Left lung (tissue), 14 donors: ENCODE measurements around the gene LRRN1. TPM values are rescaled to one million over a fixed set of nuclear protein-coding genes. Genes with fewer than 3 reads are reported as not detected.
A peak's percentile ranks its signal among the peaks of the same experiment; 100 is the strongest.

ENCODE experiments used
- ATAC-seq: fragments of 200-7000 bp; cut with Tn5 transposase; one replicate; pipeline ENCODE4 v1.9.1; 2020; ENCODE audit warnings: moderate library complexity
- DNase-seq, 4 donors: peaks; one replicate each; pipeline ENCODE4 v3.0.0-alpha.2; 2013 to 2020
- H3K27ac ChIP-seq, 2 donors: fragments of 200-600 bp; sonication (generic) in 1 of 2; one replicate each; pipeline versions ENCODE4 v1.5.0 to v1.8.0; 2020 to 2021
- H3K27me3 ChIP-seq, 2 donors: fragments of 200-600 bp; sonication (generic) in 1 of 2; one replicate each; pipeline versions ENCODE4 v1.5.0 to v1.8.0; 2020 to 2021
- H3K36me3 ChIP-seq, 2 donors: fragments of 200-600 bp; sonication (generic) in 1 of 2; one replicate each; pipeline versions ENCODE4 v1.5.0 to v1.8.0; 2020 to 2021
- H3K4me1 ChIP-seq, 2 donors: fragments of 200-600 bp; one replicate each; pipeline ENCODE4 v1.8.0; 2021
- H3K4me3 ChIP-seq, 2 donors: fragments of 200-600 bp; sonication (generic) in 1 of 2; one replicate each; pipeline versions ENCODE4 v1.5.0 to v1.8.0; 2020 to 2021; ENCODE audit warnings: mild to moderate bottlenecking in 1 of 2
- H3K9me3 ChIP-seq, 2 donors: fragments of 200-600 bp; sonication (generic) in 1 of 2; one replicate each; pipeline versions ENCODE4 v1.5.0 to v1.8.0; 2020 to 2021
- intact Hi-C, 2 donors: fragments of 100-400 bp; cut with DNase I; formaldehyde crosslinking; loops; one replicate each; pipeline versions ENCODE4 v1.11.2 to v1.14.2; 2022
- long read RNA-seq, 12 donors: library from polyadenylated mRNA in 2 of 12; unstranded in 2 of 12; transcript quantifications; one replicate each; pipeline ENCODE4 v2.0.0 and lab custom pipeline, GENCODE V29; 2019 to 2026
- polyA plus RNA-seq, 6 donors: library from polyadenylated mRNA; unstranded; fragments of 120-200 nt; gene quantifications; one replicate each; pipeline ENCODE4 v1.2.1, GENCODE V29; 2013; ENCODE audit not compliant: insufficient read length in 6 of 6
- total RNA-seq, 2 donors: library from RNA; stranded (reverse); fragmentation: NEBNext Ultra II Directional; extraction: Animal tissue kit (Norgen Biotek cat#: 25700); gene quantifications; one replicate each; pipeline ENCODE4 v1.2.1, GENCODE V29; 2021
- TF ChIP-seq, protein P1 (sequence below), 2 donors: fragments of 200-600 bp; sonication (generic) in 1 of 2; IDR thresholded peaks; one replicate each; pipeline versions ENCODE4 v1.5.0 to v1.8.0; 2021; ENCODE audit warnings: antibody characterized with exemption in 2 of 2
- donor health status: DM: no; HTN: yes; CAD: no.
- donor health status: DM: no; HTN: no; CAD: no.

Gene LRRN1
- total RNA-seq (10 to 100 TPM in 1 of 2 donors, 1 to 10 TPM in 1; 1.9 to 25.1 TPM), polyA plus RNA-seq (10 to 100 TPM; 21.4 to 27.6 (median 23.3) TPM)
- long read RNA-seq, donor 1, transcript LRRN1-201 (2 exons, 3,823 nt): major isoform, 8 of 8 reads
- long read RNA-seq, donor 1, partial matches to known transcripts: 0 of 8 reads
- long read RNA-seq, donor 1, other reads (novel, unspliced or antisense): 0 of 8 reads
- long read RNA-seq, donor 2, partial matches to known transcripts: 41 of 45 reads
- long read RNA-seq, donor 2, other reads (novel, unspliced or antisense): 0 of 45 reads
- long read RNA-seq, donor 3, transcript LRRN1-201 (2 exons, 3,823 nt): major isoform, 7 of 14 reads
- long read RNA-seq, donor 3, partial matches to known transcripts: 7 of 14 reads
- long read RNA-seq, donor 3, other reads (novel, unspliced or antisense): 0 of 14 reads
- long read RNA-seq, donor 4, partial matches to known transcripts: 0 of 2 reads
- long read RNA-seq, donor 4, other reads (novel, unspliced or antisense): 1 of 2 reads
- long read RNA-seq, donor 5, transcript LRRN1-201 (2 exons, 3,823 nt): major isoform, 8 of 9 reads
- long read RNA-seq, donor 5, partial matches to known transcripts: 0 of 9 reads
- long read RNA-seq, donor 5, other reads (novel, unspliced or antisense): 0 of 9 reads
- long read RNA-seq, donor 6, partial matches to known transcripts: 0 of 4 reads
- long read RNA-seq, donor 6, other reads (novel, unspliced or antisense): 0 of 4 reads
- long read RNA-seq, donor 7, partial matches to known transcripts: 0 of 3 reads
- long read RNA-seq, donor 7, other reads (novel, unspliced or antisense): 0 of 3 reads
- long read RNA-seq, donor 8, transcript LRRN1-201 (2 exons, 3,823 nt): major isoform, 9 of 10 reads
- long read RNA-seq, donor 8, partial matches to known transcripts: 0 of 10 reads
- long read RNA-seq, donor 8, other reads (novel, unspliced or antisense): 0 of 10 reads
- long read RNA-seq, donor 9: 0 reads
- long read RNA-seq, donor 10: 0 reads
- long read RNA-seq, donor 11, transcript LRRN1-201 (2 exons, 3,823 nt): major isoform, 49 of 156 reads
- long read RNA-seq, donor 11, partial matches to known transcripts: 100 of 156 reads
- long read RNA-seq, donor 11, other reads (novel, unspliced or antisense): 5 of 156 reads
- long read RNA-seq, donor 12, transcript LRRN1-201 (2 exons, 3,823 nt): major isoform, 10 of 10 reads
- long read RNA-seq, donor 12, partial matches to known transcripts: 0 of 10 reads
- long read RNA-seq, donor 12, other reads (novel, unspliced or antisense): 0 of 10 reads

DNA sequence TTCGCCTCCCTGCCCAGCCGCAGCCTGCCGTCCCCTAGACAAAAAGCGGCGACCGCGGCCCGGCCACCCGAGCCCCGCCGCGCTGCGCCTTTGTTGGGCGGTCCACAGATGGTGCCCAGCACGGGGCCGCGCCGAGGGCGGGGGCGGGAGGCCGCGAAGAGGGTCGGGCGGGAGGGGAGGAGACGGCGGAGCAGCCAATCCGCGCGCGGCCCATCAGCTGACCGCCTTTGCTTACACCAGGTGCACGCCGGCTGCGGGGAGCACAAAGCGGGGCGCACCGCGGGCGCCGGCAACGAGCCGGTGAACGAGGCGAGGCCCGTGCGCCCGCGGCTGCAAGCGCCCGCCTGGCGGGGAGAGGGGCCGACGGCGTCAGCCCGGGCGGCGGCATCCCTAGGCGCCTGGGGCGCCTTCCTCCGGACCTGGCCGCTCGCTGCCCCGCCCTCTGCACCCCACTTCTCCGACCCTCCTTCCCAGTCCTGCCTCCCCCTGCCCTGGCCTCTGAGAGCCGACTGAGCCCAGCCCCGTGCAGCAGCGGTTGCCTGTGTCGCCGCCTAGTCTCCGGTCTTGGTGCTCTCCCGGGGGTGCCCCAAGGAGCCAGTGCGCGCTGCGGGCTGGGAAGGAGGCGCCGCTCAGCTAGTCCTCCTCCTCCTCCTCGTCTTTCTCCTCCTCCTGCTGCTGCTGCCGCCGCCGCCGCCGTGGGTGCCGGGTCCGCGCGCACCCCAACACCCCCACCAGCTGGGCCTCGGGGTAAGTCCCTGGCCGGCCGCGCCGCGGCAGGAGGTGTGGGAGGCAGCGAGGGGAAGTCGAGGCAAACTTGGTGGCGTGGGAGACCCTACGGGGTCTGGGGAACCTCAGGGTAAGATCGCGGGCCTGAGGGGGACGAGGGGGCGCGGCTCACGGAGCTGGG, at the start of gene LRRN1:
TSS of gene LRRN1 (plus strand) at position 259 of the 907 bp plus-strand sequence. CDS start 45,211 bp downstream, outside the sequence.
- peak; percentile 92 for ATAC-seq
- TF ChIP-seq, protein P1, sequence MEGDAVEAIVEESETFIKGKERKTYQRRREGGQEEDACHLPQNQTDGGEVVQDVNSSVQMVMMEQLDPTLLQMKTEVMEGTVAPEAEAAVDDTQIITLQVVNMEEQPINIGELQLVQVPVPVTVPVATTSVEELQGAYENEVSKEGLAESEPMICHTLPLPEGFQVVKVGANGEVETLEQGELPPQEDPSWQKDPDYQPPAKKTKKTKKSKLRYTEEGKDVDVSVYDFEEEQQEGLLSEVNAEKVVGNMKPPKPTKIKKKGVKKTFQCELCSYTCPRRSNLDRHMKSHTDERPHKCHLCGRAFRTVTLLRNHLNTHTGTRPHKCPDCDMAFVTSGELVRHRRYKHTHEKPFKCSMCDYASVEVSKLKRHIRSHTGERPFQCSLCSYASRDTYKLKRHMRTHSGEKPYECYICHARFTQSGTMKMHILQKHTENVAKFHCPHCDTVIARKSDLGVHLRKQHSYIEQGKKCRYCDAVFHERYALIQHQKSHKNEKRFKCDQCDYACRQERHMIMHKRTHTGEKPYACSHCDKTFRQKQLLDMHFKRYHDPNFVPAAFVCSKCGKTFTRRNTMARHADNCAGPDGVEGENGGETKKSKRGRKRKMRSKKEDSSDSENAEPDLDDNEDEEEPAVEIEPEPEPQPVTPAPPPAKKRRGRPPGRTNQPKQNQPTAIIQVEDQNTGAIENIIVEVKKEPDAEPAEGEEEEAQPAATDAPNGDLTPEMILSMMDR (IDR thresholded peaks at IDR 0.05): no peak
- Histone ChIP-seq H3K9me3 (no peaks in the 10 kb centered on the region), H3K27me3 (peaks cover 0 to 48% of the 10 kb centered on the region in 2 donors), H3K4me3 (peak within 1 kb of the TSS; percentile 56), H3K36me3 (no peaks in the 10 kb centered on the region), H3K27ac (peak within 1 kb of the TSS in 1 of 2 donors; percentile 19), H3K4me1 (peaks cover 0 to 32% of the 10 kb centered on the region in 2 donors)
- DNase-seq: peak; percentile 59 to 91 (median 84)
- intact Hi-C loops: no loop called here

- intact Hi-C loops: no loop called here
- Histone ChIP-seq H3K4me1 (no peaks in the 10 kb centered on the region), H3K36me3 (no peaks in the 10 kb centered on the region), H3K9me3 (no peaks in the 10 kb centered on the region), H3K4me3 (no peak overlapping the region), H3K27me3 (no peaks in the 10 kb centered on the region), H3K27ac (no peak overlapping the region)
- DNase-seq (no peak), ATAC-seq (no peak)
- TF ChIP-seq, protein P1 (IDR thresholded peaks at IDR 0.05): no peak
These were observed 45.8 kb upstream of the LRRN1 start for GRCh38 chr3:3753416-3753815.

DNA sequence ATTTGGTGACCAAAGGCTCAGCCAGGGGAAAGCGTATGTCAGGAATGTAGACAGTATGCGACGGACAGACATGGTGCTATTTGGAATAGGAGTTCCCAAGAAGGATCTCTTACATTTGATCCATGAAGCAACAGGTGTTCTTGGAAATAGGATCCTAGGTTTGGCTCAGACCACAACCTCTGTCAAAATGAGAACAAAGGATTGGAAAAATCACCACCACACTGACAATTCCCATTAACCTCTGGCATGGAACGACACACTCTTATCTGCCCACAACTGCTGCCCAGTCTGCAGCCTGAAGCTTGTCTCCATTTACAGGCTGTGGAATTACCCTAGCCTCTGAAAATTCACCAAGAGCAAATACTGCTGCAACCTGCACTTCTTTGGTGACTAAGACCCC, 33.6 kb upstream of the LRRN1 start:
- ATAC-seq: no peak
- Histone ChIP-seq H3K4me1 (no peaks in the 10 kb centered on the region), H3K27ac (no peak overlapping the region), H3K36me3 (no peaks in the 10 kb centered on the region), H3K27me3 (no peaks in the 10 kb centered on the region), H3K4me3 (no peak overlapping the region), H3K9me3 (no peaks in the 10 kb centered on the region)
- DNase-seq: no peak
- TF ChIP-seq, protein P1 (IDR thresholded peaks at IDR 0.05): no peak
- intact Hi-C loops: no loop called here

- DNase-seq (no peak), ATAC-seq (no peak)
- Histone ChIP-seq H3K4me1 (no peaks in the 10 kb centered on the region), H3K4me3 (no peak overlapping the region), H3K9me3 (no peaks in the 10 kb centered on the region), H3K36me3 (no peaks in the 10 kb centered on the region), H3K27ac (no peak overlapping the region), H3K27me3 (no peaks in the 10 kb centered on the region)
- TF ChIP-seq, protein P1 (IDR thresholded peaks at IDR 0.05): no peak
- intact Hi-C loops: no loop called here
These were observed 33.1 kb upstream of the LRRN1 start for GRCh38 chr3:3766140-3766539.
